ENCODE results near the gene CEACAM5.
A peak's percentile ranks its signal among the peaks of the same experiment; 100 is the strongest.

CEACAM5 gene

GRCh38 chr19:41708481-41708880 lies at the start of gene CEACAM5:
Gene CEACAM5 (plus strand): TSS chr19:41708626. CDS start chr19:41708732, 106 bp downstream.
- DNase-seq, result peak; percentile 10

GRCh38 chr19:41666075-41666474 lies 42.4 kb upstream of the CEACAM5 start:
- DNase-seq, result no peak

DNA sequence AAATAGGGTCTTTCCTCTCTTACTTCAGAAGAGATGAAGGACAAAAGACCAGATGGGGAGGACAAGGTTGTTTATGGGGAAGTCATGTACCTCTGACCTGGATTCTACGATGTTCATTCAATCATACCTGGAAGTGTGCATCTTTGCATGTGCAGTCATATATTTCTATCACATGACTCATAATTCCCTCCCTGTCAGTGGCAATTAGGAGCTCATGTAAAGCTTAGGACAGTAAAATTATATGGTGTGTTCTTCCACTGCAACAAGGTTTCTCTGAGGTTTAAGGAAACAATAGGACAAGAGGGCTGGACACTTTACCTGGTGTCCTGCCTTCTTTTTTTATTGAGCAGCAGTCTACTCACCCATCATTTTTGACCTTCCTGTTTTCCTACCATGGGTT lies 40.1 kb upstream of the CEACAM5 start:
- DNase-seq, result no peak

DNA sequence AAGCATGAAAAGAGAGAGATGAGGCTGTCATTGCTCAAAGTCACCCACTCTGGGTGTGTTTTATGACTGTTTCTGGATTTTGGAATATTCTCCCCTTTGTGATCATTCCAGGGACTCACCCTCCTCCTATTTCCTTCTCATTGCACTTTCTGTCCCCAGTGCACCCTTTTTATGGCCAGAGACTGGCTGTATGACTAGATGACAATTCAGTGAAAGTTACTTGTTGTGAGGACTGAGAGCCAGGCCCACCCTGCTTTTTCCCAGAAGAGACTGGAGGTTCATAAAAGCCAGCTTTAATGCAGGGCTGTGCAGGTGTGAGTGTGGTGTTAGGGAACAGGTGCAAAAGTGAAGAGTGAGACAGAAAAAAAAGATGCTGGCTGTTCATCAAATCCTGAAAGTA lies 37.7 kb upstream of the CEACAM5 start:
- DNase-seq, result no peak

GRCh38 chr19:41671486-41671885 lies 36.9 kb upstream of the CEACAM5 start:
- no peak for DNase-seq

DNA sequence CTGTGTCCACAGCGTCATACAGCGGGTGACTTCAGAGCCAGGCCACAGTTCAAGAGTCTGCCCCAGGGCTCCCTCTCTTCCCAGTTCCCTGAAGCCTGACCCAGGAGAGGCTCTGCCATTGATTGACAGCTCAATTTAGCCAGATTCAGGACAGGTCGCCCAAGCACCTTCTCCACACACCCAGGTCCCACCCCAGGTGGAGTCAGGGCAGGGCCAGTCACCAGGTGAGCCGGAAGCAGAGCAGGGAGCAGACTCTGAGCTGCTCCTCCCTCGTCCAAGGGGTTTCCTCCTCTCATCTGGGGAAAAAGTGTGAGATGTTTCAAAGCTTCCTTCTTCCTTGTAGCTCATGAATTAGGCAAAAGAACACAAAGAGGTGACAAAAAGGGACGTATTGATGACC lies 26.0 kb upstream of the CEACAM5 start:
- DNase-seq, result no peak

- DNase-seq, result no peak
These were observed 21.0 kb upstream of the CEACAM5 start for GRCh38 chr19:41687419-41687818.

DNA sequence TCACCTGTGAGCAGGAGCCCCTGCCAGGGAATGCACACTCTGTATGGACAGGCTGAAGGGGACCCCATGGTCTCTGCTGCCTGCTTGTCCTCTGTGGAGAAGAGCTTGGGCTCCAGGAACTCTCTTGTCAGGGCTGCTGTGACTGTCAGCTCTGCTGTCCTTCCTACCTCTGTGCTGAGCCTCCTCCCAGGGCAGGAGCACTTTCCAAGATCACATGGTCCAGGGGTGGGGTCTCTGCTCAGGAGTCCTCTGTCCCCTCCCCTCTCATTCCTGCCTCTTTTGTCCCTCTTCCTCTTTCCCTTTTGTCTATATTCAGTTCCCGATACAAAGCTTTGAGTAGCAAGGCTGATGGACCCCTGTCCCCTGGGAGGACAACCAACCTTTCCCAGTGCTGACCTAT lies 20.3 kb upstream of the CEACAM5 start, which contains the start of gene CEACAM7:
Gene CEACAM7 (minus strand): TSS at position 173 of the 400 bp plus-strand sequence. CDS start 105 bp downstream, at position 68.
- DNase-seq, result no peak

DNA sequence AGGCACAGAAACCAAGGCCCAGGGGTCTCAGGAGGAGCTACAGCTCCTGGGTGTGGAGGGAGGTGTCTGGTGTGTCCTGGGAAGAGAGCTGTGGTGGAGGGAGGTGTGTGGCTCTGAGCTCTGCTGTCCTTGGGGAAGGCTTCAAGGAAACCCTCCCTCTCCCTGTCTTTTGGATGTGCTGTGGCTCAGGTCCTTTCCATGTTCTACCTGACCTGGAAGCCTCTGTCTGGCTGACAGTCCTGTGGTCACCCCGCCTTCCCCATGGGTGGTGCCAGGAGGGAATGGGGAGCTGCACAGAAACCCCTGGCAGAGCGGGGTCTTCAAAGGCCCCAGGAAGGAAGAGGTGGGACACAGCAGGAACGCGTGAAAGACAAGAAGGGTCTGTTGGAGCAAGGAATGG lies 19.7 kb upstream of the CEACAM5 start:
- no peak for DNase-seq

DNA sequence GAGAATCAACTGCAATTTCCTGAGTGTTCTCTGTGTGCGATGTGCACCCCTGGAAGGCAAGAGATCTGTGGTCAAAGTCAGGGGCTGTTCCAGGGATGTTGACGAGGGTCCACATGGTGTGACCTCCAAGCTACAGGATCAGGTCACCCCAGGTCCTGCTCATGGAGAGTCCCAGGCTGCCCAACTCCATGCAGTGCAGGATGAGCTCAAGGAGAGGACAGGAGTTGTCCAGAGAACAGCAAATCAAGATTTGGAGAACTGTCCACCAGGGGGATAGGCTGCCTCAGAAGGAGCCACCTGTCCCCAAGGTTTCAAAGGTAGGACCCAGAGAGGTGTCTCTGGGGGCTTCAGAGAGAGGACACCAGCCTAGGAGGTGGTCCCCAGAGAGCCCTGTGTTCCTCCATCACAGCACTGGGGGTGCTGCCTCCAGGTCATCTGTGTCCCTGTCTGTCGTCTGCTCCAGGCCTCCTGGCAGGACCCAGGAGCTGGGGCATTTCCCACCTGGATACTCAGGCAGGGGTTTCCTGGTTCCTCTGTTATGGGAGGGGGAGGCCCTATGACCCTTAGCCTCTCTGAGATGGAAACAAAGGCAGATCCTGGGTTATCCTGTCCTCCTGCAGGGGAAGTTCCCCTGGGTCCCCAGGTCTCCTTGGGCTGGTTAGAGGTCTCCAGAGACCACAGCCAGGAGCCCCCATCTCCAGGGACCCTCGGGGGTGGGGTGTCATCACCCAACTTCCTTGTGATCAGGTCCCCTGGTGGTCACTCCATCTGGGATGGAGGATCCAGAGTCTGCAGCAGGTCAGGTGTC lies 18.2 kb upstream of the CEACAM5 start:
- no peak for DNase-seq

- DNase-seq, result no peak
These were observed 17.7 kb upstream of the CEACAM5 start for GRCh38 chr19:41690801-41691065.

DNA sequence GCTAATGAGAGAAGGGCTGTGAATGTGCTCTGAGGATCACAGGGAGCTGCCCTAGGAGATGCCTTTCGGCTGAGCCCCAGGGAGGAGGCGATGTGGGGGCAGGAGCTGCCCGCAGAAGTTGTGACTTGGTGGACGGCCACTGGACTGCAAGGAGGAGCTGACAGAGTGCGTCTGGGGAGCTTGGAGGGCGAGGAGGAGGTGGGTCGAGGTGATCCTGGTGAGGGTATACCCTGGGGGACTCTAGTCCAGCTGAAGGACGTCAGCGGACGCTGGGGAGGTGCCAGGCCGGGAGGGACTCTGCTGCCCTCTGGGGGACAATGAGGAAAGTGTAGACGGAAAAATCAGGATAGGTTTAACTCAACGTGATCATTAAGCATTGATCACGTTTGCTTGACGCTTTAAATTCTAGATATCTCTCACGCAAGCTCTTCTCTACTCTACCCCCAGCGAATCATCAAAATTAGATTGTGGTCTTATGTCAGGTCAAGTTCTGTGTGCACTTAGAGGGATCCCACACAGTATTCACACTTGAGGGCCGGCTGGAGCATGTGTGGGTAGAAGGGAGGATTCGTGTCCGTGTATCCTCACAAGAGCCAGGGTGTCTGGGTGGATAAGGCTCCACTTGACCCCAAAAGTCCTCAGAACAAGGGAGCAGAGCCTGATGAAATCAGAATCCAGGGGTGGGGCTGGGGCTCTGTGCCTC lies 17.0 kb upstream of the CEACAM5 start:
- DNase-seq, result no peak

GRCh38 chr19:41694196-41694595 lies 14.2 kb upstream of the CEACAM5 start:
- no peak for DNase-seq

GRCh38 chr19:41694831-41695635 lies 13.4 kb upstream of the CEACAM5 start:
- no peak for DNase-seq

- no peak for DNase-seq
These were observed 12.7 kb upstream of the CEACAM5 start for GRCh38 chr19:41695745-41696144.

DNA sequence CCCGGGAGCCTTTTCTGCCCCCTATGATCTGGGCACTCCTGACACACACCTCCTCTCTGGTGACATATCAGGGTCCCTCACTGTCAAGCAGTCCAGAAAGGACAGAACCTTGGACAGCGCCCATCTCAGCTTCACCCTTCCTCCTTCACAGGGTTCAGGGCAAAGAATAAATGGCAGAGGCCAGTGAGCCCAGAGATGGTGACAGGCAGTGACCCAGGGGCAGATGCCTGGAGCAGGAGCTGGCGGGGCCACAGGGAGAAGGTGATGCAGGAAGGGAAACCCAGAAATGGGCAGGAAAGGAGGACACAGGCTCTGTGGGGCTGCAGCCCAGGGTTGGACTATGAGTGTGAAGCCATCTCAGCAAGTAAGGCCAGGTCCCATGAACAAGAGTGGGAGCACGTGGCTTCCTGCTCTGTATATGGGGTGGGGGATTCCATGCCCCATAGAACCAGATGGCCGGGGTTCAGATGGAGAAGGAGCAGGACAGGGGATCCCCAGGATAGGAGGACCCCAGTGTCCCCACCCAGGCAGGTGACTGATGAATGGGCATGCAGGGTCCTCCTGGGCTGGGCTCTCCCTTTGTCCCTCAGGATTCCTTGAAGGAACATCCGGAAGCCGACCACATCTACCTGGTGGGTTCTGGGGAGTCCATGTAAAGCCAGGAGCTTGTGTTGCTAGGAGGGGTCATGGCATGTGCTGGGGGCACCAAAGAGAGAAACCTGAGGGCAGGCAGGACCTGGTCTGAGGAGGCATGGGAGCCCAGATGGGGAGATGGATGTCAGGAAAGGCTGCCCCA lies 11.8 kb upstream of the CEACAM5 start:
- no peak for DNase-seq

DNA sequence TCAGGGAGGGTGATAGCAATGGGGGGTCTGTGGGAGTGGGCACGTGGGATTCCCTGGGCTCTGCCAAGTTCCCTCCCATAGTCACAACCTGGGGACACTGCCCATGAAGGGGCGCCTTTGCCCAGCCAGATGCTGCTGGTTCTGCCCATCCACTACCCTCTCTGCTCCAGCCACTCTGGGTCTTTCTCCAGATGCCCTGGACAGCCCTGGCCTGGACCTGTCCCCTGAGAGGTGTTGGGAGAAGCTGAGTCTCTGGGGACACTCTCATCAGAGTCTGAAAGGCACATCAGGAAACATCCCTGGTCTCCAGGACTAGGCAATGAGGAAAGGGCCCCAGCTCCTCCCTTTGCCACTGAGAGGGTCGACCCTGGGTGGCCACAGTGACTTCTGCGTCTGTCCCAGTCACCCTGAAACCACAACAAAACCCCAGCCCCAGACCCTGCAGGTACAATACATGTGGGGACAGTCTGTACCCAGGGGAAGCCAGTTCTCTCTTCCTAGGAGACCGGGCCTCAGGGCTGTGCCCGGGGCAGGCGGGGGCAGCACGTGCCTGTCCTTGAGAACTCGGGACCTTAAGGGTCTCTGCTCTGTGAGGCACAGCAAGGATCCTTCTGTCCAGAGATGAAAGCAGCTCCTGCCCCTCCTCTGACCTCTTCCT lies 11.1 kb upstream of the CEACAM5 start:
- DNase-seq, result no peak

DNA sequence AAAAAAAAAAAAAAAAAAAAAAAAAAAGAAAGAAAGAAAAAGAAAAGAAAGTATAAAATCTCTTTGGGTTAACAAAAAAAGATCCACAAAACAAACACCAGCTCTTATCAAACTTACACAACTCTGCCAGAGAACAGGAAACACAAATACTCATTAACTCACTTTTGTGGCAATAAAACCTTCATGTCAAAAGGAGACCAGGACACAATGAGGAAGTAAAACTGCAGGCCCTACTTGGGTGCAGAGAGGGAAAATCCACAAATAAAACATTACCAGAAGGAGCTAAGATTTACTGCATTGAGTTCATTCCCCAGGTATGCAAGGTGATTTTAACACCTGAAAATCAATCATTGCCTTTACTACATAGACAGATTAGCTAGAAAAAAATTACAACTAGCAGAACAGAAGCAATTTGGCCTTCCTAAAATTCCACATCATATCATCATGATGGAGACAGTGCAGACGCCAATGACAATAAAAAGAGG lies 9.6 kb upstream of the CEACAM5 start:
- no peak for DNase-seq

DNA sequence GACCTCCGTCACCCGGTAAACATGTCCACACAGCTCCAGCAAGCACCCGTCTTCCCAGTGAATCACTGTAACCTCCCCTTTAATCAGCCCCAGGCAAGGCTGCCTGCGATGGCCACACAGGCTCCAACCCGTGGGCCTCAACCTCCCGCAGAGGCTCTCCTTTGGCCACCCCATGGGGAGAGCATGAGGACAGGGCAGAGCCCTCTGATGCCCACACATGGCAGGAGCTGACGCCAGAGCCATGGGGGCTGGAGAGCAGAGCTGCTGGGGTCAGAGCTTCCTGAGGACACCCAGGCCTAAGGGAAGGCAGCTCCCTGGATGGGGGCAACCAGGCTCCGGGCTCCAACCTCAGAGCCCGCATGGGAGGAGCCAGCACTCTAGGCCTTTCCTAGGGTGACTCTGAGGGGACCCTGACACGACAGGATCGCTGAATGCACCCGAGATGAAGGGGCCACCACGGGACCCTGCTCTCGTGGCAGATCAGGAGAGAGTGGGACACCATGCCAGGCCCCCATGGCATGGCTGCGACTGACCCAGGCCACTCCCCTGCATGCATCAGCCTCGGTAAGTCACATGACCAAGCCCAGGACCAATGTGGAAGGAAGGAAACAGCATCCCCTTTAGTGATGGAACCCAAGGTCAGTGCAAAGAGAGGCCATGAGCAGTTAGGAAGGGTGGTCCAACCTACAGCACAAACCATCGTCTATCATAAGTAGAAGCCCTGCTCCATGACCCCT lies 9.0 kb upstream of the CEACAM5 start:
- DNase-seq, result no peak

DNA sequence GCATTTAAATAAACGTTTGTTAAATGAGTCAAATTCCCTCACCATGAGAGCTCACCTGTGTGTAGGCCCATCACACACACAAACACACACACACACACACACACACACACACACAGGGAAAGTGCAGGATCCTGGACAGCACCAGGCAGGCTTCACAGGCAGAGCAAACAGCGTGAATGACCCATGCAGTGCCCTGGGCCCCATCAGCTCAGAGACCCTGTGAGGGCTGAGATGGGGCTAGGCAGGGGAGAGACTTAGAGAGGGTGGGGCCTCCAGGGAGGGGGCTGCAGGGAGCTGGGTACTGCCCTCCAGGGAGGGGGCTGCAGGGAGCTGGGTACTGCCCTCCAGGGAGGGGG lies 8.5 kb upstream of the CEACAM5 start:
- no peak for DNase-seq

DNA sequence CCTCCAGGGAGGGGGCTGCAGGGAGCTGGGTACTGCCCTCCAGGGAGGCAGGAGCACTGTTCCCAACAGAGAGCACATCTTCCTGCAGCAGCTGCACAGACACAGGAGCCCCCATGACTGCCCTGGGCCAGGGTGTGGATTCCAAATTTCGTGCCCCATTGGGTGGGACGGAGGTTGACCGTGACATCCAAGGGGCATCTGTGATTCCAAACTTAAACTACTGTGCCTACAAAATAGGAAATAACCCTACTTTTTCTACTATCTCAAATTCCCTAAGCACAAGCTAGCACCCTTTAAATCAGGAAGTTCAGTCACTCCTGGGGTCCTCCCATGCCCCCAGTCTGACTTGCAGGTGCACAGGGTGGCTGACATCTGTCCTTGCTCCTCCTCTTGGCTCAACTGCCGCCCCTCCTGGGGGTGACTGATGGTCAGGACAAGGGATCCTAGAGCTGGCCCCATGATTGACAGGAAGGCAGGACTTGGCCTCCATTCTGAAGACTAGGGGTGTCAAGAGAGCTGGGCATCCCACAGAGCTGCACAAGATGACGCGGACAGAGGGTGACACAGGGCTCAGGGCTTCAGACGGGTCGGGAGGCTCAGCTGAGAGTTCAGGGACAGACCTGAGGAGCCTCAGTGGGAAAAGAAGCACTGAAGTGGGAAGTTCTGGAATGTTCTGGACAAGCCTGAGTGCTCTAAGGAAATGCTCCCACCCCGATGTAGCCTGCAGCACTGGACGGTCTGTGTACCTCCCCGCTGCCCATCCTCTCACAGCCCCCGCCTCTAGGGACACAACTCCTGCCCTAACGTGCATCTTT lies 7.8 kb upstream of the CEACAM5 start:
- no peak for DNase-seq
